Activated CD8-positive, alpha-beta memory T cell treated with anti-CD3 and anti-CD28 coated beads, Interleukin-2, amount 50 U/mL, for 24 hours (primary cell): ENCODE data around the gene CELF2.

Source experiments
- DNase-seq: peaks from one replicate; pipeline ENCODE4 v3.0.0-alpha.2; 2020; ENCODE audit errors: extremely low read depth

Gene CELF2

DNA sequence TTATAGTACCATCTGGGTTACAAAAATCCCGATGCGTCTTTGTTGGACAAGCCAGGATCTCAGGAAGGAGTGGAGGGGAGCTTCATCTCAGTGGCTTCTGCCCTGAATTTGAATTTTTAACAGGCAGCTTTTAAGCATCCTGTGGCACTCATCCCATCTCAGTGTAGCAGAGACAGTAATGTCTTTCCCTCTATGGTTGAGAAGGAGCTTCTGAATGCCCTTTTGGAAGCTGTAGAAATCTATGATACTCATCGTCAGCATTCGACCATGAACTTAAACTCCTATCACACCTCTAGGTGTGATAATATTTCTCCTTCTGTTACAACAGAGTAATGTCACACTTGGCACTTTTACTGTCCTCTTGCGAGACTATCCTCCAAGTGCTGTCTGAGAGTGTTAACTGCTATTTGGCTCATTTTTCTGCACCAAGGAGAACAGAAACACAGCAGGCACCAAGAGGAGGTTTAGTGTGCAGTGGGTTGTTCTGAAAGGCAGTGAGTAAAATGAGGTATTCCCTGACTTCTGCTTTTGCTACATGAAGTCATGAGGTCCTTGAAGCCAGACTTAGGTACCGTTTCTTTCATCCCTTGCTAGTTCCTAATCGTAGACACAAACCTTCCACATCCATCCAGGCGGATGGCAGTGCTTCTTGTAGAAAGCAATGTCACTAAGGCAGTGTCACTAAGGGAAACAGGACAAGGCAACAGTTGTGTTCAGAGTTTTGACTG, 177.4 kb downstream of the CELF2 start:
- DNase-seq, result no peak

DNA sequence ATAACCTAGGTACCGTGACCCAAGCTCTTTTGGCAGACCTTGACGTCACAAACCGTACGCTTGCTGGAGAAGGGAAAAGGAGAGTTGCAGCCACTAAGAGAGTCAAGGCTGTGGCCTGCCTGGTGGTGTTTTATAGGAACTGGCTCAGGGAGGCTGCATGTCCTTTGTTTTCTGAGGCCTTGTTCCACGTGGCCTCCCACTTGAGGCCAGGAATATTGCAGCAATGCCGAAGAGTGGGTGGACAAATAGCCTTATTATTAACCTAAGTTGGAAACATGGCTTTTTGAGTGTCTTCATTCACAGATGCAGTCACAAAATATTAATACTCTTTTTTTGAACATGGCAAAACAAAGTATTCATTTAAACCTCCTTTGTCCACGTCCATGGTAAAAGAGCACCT, 178.0 kb downstream of the CELF2 start:
- DNase-seq, result no peak

DNA sequence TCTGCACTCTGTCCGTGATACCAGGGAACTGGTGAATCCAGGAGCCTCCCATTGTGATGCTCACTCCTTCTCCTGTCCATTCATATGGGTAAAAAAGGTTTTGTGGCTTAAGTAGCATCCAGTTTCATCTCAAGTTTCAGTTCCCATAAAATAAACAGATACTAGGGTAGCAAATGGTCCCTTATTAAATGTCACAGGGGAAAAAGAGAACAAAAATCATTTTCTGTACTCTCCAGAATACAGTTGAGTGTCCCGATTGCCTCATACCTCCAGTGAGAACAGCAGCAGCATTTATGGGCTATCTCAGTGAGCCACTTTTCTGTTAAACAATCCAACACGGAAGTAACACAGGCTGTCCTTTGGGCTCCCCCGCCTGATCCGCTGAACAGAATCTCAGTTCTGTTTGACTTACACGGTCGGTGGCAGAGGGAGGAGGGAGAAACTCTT, 179.6 kb downstream of the CELF2 start:
- no peak for DNase-seq

DNA sequence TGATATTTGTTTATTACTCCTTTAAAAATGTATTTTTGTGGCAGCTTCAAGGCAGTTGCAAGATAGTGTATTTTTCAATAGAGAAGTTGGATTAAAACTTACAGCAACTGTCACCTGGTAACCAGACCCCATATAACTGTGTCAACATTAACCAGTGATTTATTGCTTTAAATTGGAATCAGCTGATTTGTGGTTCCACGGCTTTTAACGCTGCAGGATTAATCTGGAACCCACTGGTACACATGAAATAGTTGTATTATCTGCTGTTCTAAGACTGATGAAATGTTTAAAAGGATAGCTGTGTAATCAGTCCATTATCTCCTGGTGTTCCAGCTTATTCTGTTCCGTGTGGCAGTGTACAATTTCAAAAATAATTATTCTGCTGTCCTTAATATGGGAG, 180.2 kb downstream of the CELF2 start:
- DNase-seq, result no peak

DNA sequence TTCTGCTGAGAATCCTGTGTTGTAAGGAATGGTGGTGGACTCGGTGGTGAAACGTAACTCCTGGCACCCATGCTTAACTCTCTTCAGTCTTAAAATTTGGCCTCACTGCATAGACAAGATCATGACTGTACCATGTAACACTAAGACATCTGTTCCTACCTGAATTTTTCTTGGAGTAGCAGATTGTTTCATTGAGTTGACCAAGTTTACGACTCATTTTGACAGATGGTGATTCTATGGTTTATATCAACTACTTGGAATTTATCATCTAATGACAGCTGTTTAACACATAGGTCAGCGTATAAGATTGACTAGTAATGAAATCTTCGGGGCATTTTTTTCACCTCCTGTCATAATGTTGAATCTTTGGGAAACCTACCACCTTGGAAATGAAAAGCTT, 184.2 kb downstream of the CELF2 start:
- no peak for DNase-seq

DNA sequence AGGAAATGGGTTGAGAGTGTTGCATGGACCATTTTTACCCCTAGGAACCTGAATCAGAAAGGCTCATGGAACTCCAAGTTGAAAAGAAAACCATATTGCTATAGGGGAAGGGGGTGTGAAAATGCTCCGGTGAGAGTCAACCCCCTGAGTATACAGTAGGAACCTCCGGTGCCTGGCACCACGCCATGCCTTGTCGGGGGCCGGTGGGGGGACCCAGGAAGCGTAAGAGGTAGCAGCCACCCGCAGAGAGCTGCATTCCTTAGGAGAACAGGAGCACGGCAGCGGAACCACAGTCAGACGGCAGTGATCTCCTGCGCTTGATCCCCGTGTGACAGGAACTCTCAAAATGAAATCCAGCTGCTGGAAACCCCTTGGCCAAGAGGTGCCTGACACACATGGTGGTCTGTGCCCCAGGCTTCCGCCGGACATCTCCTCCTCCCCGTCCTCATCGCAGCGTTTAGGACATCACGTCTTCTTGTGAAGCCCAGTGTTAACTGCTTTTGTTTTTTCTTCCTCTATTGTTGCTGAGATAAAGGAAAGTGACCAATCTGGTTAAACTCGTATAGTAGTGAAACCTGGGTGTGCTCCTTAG, 186.8 kb downstream of the CELF2 start:
- DNase-seq, result no peak

DNA sequence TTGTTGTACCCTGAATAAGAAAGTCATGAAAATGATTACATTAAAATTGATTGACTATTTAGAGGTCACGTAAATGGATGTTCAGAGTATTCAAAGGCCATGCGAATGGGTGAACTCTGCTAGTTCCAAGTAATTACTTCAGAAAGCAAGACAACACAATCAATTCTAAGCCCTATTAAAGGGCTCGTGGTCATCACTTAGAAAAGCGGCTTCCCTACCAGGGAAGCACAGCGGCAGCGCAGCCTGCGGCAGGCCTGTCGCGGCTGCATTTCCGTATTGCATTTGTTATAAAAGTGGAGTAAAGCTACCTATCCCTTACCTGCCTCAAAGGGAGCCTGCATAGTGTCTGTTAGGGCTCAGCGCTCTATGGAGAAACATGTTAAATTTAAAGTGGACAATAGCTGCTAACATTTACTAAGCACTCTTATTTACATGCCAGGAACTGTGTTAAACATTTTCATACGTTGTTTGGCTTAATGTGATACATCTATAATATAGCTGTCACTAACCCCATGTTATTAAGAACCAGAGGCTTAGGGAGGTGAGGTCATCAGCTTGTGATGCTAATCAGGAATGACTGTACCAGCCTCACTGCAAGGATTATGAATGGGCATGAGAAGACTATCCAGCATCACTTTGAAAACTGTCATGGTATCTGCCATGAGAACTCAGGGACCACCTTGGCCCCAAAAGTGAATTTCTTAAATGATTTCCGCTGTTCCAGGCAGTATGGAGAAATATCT, 187.5 kb downstream of the CELF2 start:
- no peak for DNase-seq

DNA sequence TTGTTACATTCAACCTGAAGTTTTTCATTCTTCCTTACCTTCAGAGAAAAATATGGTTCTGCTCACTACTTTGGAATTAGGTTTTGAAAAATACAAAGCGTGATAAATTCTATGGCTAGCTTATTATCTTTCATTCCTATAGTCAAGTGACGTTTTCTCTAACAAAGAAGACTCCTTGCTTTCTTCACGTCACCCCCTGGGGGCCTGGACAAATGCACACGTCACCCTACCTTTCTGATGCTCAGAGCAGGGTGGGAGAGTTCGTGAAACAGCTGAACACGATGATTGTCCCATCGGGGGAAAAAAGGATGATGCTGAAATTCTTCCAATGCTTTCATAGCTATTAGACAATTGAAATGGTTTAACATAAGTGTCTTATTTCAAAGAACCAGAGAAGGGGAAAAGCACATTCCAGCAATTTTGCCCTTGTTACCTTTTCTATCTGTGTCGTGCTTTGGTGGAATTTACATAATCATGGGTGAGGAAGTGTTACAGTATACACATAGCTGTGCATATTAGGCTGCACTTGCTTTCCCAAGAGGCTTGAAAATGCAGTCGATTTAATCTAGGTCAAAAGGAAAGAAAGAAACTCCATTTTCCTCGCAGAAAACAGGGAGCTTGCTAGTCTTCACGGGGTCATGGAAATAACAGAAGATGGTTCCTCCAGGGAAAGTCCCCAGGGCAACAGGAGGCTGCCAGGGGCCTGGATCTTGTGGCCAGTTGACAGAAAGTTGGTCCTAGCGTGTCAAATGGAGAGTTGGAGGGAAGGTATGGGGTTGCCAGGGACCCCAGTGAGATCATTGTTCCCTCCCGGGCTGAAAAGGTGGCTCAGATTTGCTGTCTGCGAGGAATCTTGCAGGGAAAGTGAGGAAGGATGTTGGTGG, 189.2 kb downstream of the CELF2 start:
- no peak for DNase-seq

DNA sequence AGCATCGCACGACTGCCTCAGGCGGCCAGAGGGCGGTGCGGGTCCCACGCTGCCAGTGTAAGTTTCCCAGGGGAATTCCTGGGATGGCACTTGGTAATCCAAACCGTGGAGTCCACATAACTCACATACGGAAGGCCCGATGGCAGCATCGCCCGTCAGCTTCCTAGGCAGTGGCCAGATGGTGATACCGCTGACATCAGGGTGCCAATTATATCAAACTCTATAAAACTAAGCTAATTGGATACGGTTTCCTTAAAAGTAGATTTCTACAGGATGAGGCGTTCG, 189.8 kb downstream of the CELF2 start:
- DNase-seq, result no peak

DNA sequence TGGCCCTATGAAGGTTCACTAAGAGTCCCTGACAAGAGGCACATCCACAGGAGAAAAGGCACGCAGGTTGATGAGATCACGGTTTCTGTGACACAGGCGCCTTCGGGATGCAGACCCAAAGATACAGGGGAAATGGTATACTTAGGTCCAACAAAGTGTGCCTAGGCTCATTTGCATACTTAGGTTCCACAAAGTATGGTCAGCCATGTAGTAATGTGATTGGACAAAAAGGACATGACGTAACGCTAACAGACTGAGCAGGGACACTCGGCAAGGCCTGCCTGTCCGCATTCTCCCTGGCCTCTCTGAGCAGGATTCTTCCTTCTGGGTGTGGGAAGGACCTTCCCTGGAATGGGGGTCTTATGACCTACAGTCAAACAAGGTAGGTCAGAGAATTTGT, 190.6 kb downstream of the CELF2 start:
- DNase-seq, result no peak

DNA sequence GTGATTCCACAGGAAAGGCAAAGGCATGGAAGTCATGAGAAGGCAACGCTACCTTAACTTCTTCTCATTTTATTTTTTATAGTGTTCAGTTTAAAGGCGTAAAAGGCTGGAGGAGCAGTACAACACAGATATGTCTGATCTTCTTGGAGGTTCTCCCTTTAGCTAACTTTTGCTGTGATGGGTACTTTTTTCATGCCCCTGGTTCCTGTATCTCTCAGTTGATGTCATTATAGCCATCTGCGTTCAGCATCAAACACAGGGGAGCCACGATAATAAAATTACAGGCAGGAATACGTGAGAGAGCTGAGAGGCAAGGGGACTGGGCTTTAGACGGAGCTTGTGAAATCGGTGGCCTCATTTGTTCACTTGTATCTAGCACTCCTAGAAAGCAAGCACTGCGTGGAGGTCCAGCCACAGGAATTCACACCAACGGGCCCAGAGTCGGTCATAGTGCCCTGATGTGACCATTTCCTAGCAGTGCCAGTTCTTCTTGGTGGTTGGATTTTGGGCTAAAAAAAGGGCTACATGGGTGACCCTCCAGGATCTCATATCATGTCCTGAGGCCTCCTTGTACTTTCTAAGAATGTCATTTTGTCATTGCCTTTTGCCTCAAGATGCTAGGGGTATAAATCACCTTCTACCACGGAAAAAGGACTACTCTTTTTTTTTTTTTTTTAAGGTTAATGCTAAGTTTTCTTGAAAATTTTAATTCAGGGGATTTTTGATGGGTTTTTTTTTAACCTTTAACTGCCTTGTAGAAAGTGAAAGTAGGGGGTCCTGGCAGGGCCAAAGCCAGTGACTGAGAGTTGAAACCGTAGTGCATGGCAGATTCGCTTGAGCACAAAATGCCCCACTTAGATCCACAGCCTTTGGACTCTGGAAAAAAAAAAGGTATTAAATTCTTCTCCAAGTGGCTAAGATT, 191.5 kb downstream of the CELF2 start:
- no peak for DNase-seq

DNA sequence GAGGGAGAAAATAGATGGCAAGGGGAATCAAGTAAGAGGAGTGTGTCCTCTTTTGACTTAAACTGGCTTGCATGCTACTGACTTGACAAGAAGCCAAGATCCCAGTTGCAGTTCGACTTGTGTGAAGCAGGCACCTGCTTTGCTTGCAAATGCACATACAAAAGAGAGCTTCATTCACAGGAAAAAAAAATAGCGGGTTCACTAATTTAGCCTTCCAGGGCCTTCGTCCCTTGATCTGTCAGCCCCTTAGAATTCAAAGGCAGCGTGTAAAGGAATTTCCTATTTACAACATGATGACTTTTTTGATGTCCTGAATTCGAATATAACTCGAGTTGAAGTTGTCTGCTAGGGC, 192.1 kb downstream of the CELF2 start:
- DNase-seq, result no peak

DNA sequence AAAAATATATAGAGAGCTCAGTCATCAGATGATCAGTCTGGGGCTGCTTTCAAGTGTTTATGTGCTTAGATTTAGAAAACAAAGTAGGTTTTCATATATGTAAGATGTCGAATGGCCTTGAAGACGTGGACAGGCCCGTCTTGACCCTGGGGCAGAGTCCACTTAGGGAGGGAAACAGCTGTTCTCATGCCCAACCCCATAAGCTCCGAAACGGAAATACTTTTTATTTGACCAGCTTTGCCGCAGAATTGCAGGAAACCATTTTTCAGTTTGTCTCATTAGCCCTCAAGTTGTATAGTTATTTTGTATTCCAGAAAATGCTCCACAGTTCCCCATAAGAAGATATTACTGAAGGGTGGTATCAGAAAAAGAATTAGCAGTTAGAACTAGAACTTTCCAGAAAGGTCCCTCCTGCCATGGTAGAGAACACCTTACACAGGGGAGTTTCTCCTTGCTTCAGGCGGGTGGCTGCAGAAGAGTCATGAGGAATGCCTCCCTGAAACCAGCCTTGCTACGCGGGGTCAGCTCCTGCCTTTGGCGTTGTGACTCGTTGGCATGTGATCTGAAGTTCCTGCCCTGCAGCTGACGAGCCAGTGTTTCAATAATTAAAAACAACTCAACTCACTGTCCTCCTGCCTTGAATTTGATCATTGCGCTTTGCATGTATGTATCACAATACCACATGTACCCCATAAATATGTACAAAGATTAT, 192.7 kb downstream of the CELF2 start:
- no peak for DNase-seq

DNA sequence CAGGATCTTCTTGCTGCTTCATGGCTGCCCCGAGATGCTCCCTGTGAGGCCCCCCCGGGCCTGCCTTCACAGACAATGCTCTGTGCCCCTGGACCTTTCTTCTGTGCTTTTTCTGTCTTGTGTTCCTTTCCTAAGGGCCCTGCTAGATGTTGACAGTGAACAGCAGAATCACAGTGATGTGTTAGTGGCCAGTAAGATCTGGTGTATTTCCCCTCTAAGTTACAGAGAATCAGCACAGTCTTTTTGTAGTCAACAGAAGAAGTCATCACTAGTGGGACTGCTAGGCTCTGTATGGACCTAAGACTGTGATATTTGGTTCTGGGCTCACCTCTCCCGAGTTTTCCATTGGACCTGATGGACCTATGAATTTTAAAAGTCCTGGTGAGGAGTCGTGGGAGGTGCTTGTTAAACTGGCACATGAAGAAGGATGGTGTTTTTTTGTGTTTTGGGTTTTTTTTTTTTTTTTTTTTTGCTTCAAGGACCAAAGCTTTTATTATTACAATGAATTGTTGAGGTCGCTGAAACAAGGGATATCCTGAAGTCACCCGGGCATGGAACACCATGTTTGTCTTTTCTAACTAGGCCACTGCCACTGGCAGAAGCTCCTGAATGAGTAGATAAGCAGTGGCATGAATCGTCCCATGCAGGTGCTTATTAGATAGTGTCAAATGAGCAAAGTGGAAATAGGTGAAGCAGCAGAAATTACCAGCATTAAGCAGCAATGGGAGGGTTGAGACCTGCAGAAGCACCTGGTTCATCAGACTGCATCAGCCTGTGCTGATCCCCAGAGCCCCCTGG, 194.8 kb downstream of the CELF2 start:
- DNase-seq, result no peak

DNA sequence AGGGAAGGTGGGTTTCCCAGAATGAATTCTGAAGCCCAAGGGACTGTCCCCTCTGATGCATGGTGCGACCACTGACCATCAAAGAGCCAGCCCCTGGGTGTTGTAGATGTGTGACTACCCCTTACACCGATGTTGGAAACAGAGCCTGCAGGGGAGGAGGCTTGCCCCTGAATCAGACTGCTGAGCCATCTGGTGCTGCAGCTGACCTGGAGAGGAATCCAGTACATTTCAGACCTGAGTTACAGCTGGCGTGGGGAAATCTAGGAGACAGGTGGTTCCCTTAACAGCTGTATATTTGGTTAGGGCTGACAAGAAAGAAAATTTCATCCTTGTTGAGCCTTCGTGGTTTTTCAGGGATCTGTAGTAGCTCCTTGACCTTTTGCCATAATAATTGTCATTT, 195.5 kb downstream of the CELF2 start:
- DNase-seq, result no peak

DNA sequence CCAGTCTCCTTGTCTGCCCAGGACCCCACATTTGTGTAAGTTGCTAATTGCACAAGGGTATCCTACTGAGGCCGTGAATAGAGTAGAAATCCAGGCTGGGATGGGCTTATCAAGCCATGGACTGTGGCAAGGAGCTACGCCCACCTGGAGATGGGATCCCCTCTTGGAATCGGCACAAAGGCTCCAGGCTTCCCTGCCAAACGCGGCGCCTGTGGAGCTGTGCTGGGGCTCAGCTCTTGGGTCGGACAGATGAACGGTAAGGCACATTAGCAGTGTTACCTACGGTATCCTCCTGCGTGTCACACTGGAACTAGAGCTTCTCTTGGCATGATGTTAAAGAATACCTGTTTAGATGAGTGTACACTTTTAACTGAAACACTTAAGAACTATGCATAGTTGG, 196.7 kb downstream of the CELF2 start:
- no peak for DNase-seq

DNA sequence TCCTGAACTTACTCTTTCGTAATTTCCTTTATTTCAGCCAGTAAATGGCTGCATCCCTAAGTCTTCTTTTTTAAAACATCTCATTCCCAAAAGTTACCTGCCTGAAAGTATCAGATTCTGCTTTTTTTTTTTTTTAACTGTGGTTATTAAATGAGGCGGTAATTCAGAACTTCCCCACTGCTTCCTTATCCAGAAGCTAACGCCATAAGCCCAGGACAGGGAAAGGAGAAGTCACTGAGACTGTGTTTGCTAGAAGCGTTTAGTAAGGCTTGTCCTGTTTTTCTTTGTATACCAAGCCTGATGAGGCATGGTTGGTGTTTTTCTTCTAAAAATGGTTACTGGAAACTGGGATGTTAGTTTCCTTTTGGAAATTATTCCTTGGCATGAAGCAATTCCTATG, 197.8 kb downstream of the CELF2 start:
- no peak for DNase-seq

DNA sequence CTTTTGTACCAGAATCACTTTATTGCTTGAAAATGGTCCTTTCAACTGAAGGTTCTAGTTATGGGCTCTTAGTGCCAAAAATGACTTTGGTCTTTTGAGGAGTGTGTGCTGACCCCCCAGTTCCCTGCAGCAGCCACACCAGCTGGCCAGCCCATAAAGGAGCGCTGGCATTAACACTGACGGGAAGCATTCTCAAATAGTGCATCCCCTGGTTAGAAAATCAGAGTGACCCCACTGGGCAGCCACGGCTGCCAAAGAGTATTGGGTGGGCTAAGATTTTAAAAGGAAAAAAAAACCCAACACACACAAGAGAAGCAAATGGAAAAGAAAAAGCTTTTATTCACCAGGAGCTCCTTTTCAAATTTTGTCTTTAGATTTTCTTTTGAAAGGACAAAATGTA, 199.8 kb downstream of the CELF2 start:
- no peak for DNase-seq

DNA sequence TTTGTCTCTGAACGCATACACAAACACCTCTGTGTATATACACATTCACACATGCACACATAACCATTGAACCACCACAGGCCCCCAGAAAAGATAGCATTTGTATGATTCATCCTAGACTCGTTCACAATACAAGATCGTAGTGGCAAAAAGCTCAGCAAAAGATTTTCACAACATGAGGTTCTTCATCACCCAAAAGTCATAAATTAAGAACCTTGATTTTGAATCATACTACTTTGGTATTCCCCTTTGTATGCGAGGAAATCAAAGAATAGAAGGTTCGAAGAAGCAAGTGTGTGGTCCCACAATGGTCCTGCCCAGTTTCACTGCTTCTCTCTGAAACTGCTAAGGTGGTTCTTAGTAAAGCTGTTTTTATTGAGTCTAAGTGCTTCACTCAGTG, 200.7 kb downstream of the CELF2 start:
- DNase-seq, result no peak

DNA sequence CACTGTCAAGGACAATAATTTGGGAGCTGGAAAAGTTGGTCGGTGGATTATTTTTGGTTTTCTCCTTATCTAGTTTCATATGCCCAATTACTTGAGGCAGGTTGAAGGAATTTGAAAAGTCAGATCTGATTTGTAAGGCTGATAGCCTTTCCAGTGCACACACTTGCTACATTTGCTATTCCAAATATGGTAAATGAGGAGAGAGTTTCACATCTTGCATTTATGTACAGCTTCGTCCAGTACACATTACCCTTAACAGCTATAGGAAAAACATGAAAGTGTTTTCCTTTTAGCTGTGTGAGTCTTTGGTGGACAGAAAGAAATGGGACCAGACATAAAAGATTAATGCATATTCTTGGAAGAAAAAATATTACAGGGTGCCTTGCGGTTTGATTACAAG, 201.8 kb downstream of the CELF2 start:
- DNase-seq, result no peak
